Astrocyte of the cerebellum (primary cell): ENCODE results near the gene FIZ1.

ENCODE experiments used
- DNase-seq: peaks from one replicate; pipeline ENCODE4 v3.0.0-alpha.2; 2011; ENCODE audit warnings: low read depth
- H3K4me3 ChIP-seq: 2 replicates; pipeline ENCODE4 v1.5.1; 2011; ENCODE audit warnings: mild to moderate bottlenecking, low read depth, low read length, moderate library complexity
- CTCF ChIP-seq: IDR thresholded peaks from 2 replicates; pipeline ENCODE4 v1.5.1; 2012; ENCODE audit warnings: low read length, low read depth, moderate library complexity, mild to moderate bottlenecking; ENCODE audit errors: missing control alignments
- in situ Hi-C: cut with HindIII; loops from 2 replicates; pipeline ENCODE4 v1.10.0; 2017; ENCODE audit warnings: low sequenced_read_pairs

FIZ1 gene

GRCh38 chr19:55544776-55545439 is 54.4 kb downstream of the FIZ1 start:
- DNase-seq: no peak
- in situ Hi-C loops: no loop called here
- no peak overlapping the region for H3K4me3 ChIP-seq
- no peak for TF ChIP-seq CTCF

- in situ Hi-C loops: no loop called here
- no peak for DNase-seq
- H3K4me3 ChIP-seq: no peak overlapping the region
- TF ChIP-seq CTCF: no peak
These were observed 55.3 kb downstream of the FIZ1 start for GRCh38 chr19:55544014-55544413.

- DNase-seq: no peak
- TF ChIP-seq CTCF: no peak
- in situ Hi-C loops: no loop called here
- no peak overlapping the region for H3K4me3 ChIP-seq
These were observed 55.8 kb downstream of the FIZ1 start for GRCh38 chr19:55543567-55543966.

GRCh38 chr19:55542292-55542855 is 56.9 kb downstream of the FIZ1 start:
- no peak for TF ChIP-seq CTCF
- in situ Hi-C loops: no loop called here
- DNase-seq: no peak

More at GRCh38 chr19:55542292-55542855, 56.9 kb downstream of the FIZ1 start:
- H3K4me3 ChIP-seq: no peak overlapping the region
